WERI-Rb-1 (cell line): Measurements from ENCODE around the gene LIN7B.
"Not testable (repeated sequence)": the region's sequence is repeated elsewhere in the genome, so short reads cannot be mapped to it uniquely, and the experiment has no call there.

ENCODE experiments used
- DNase-seq: peaks from one replicate; pipeline ENCODE4 v3.0.0-alpha.2; 2020
- H3K27ac ChIP-seq: fragments of 250-450 bp; sonication (Bioruptor Pico); 2 replicates; pipeline ENCODE4 v1.5.1; 2020; ENCODE audit warnings: mild to moderate bottlenecking, moderate library complexity
- H3K27me3 ChIP-seq: fragments of 250-450 bp; sonication (Bioruptor Pico); 2 replicates; pipeline ENCODE4 v1.5.1; 2021; ENCODE audit warnings: mild to moderate bottlenecking, low read depth, moderate library complexity; ENCODE audit not compliant: insufficient read depth, severe bottlenecking
- H3K36me3 ChIP-seq: fragments of 250-450 bp; sonication (Bioruptor Pico); 2 replicates; pipeline ENCODE4 v1.5.1; 2020; ENCODE audit warnings: mild to moderate bottlenecking, moderate library complexity
- H3K4me3 ChIP-seq: 2 replicates; pipeline ENCODE4 v1.5.1; 2011; ENCODE audit warnings: low read depth, mild to moderate bottlenecking, control low read depth, low read length
- H3K9me3 ChIP-seq: fragments of 250-450 bp; sonication (Bioruptor Pico); 2 replicates; pipeline ENCODE4 v1.5.1; 2021; ENCODE audit warnings: mild to moderate bottlenecking, moderate library complexity; ENCODE audit not compliant: severe bottlenecking
- TF ChIP-seq, protein P1 (sequence below): IDR thresholded peaks from 2 replicates; pipeline ENCODE4 v1.5.1; 2011; ENCODE audit warnings: low read depth, mild to moderate bottlenecking, control low read depth, inconsistent platforms, low read length

Gene LIN7B

DNA sequence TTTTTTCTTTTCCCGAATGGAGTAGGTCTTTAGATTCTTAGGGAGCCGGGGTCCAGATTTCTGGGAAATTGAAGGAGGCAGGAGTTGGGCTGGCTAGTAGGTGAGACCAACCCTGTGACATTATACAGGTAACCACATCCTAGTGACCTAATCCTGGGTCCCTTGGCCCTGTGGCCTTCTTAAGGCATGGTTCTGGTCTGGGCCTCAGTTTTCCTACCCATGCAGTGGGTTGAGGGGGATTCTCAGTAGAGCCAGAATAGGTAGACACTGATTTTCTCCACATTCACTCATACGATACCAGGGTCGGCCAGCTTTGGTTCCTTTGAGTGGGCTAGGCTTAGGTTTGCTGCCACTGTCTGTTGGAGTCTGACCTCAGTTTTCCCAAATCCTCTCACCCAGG, 12.4 kb downstream of the LIN7B start:
- H3K9me3 ChIP-seq = no peaks in the 10 kb centered on the region
- H3K4me3 ChIP-seq = no peak overlapping the region
- H3K27ac ChIP-seq = no peak overlapping the region
- TF ChIP-seq, protein P1, sequence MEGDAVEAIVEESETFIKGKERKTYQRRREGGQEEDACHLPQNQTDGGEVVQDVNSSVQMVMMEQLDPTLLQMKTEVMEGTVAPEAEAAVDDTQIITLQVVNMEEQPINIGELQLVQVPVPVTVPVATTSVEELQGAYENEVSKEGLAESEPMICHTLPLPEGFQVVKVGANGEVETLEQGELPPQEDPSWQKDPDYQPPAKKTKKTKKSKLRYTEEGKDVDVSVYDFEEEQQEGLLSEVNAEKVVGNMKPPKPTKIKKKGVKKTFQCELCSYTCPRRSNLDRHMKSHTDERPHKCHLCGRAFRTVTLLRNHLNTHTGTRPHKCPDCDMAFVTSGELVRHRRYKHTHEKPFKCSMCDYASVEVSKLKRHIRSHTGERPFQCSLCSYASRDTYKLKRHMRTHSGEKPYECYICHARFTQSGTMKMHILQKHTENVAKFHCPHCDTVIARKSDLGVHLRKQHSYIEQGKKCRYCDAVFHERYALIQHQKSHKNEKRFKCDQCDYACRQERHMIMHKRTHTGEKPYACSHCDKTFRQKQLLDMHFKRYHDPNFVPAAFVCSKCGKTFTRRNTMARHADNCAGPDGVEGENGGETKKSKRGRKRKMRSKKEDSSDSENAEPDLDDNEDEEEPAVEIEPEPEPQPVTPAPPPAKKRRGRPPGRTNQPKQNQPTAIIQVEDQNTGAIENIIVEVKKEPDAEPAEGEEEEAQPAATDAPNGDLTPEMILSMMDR = no peak
- H3K36me3 ChIP-seq = peaks cover 12% of the 10 kb centered on the region
- H3K27me3 ChIP-seq = no peaks in the 10 kb centered on the region
- no peak for DNase-seq

DNA sequence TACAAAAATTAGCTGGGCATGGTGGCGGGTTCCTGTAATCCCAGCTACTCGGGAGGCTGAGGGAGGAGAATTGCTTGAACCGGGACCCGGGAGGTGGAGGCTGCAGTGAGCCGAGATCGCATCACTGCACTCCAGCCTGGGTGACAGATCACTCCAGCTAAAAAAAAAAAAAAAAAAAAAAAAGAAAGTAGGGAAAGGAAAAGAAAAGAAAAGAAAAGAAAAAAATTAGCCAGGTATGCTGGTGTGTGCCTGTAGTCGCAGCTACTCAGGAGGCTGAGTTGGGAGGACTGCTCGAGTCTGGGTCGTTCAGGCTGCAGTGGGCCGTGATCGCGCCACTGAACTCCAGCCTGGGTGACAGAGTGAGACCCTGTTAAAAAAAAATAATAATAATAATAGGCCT, 13.1 kb downstream of the LIN7B start:
- not testable (repeated sequence) for H3K9me3 ChIP-seq, H3K27me3 ChIP-seq, DNase-seq, H3K4me3 ChIP-seq, H3K27ac ChIP-seq
- peaks cover 12% of the 10 kb centered on the region for H3K36me3 ChIP-seq

DNA sequence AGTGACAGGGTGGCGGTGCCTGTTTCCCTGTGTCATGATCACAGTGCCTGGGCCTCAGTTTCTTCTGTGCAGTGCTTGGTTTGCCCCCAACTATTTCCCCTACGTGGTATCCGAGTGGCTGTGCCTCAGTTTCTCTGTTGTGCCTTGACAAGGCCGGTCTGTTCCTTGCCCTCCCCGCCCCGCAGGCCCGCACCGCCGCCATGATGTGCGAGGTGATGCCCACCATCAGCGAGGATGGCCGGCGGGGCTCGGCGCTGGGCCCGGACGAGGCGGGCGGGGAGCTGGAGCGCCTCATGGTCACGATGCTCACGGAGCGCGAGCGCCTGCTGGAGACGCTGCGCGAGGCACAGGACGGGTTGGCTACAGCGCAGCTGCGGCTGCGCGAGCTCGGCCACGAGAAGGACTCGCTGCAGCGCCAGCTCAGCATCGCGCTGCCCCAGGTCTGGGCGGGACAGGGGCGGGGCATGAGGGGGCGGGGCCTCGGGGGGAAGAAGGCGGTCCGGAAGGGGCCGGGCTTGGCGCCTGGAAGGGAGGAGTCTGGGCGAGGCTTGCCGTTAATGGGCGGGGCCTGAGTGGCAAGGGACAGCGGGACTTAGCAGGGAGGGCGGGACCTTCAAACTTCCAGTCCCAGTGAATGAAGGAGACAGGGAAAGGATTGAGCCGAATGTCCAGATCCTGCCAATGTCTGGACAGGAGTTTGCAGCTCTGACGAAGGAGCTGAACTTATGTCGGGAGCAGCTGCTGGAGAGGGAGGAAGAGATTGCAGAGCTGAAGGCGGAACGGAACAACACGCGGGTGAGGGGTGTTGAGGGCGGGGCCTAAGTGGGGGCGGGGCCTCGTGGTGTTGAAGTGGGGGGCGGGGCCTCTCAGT, 13.7 kb downstream of the LIN7B start:
- TF ChIP-seq, protein P1 = 0 out of 2 replicates have a peak, but pooled peaks have one; percentile 9
- H3K36me3 ChIP-seq = peaks cover 18% of the 10 kb centered on the region
- DNase-seq = peak; percentile 96
- no peaks in the 10 kb centered on the region for H3K9me3 ChIP-seq
- H3K27me3 ChIP-seq = no peaks in the 10 kb centered on the region
- peak overlapping the region; percentile 40 for H3K4me3 ChIP-seq
- peak overlapping the region; percentile 77 for H3K27ac ChIP-seq

DNA sequence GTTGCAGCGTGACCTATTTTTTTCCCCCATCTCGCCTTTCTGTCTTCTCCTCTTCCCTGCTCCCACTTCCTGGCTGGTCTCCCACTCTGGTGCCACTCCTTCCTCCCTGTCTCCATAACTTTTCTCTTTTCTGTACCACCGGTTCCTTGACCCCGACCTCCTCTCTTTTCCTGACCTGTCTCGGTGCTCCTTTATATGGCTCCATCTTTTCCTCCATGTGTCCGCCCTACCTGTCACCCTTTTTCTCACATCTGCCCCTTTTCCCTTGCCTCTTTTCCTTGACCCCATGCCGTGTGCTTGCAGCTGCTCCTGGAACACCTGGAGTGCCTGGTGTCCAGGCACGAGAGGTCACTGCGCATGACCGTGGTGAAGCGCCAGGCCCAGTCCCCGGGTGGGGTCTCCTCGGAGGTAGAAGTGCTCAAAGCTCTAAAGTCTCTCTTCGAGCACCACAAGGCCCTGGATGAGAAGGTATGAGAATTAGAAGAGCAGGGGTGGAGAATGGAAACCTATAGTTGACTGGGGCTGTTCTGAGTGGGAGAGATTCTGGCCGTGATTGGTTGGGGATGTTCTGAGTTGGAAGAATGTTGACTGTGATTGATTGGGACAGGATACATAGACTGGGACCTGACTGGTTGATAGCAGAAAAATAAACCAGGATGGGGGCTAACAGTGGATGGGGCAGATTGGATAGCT, 14.5 kb downstream of the LIN7B start:
- peak overlapping the region; percentile 46; the same call in 1 of the 2 replicates for H3K27ac ChIP-seq
- no peak overlapping the region for H3K4me3 ChIP-seq

DNA sequence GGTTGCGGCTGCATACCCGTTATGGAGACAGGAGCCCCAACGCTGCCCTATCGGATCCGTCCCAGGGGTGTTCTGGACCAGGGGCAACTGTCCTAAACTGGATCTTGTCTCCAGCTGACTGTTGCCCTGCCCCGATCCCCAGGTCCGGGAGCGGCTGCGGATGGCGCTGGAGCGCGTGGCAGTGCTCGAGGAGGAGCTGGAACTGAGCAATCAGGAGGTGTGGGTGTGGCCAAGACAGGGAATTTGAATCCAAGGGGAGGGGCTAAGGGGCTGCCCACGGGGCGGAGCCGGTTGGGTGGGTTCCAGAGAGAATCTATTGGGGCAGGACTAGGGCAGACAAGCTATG, 15.0 kb downstream of the LIN7B start:
- TF ChIP-seq, protein P1 = no peak
- H3K27ac ChIP-seq = no peak overlapping the region

More for the DNA sequence above, 14.5 kb downstream of the LIN7B start:
- Histone ChIP-seq H3K9me3 (no peaks in the 10 kb centered on the region), H3K27me3 (no peaks in the 10 kb centered on the region), H3K36me3 (peaks cover 21% of the 10 kb centered on the region)
- TF ChIP-seq, protein P1 = no peak
- DNase-seq = no peak

DNA sequence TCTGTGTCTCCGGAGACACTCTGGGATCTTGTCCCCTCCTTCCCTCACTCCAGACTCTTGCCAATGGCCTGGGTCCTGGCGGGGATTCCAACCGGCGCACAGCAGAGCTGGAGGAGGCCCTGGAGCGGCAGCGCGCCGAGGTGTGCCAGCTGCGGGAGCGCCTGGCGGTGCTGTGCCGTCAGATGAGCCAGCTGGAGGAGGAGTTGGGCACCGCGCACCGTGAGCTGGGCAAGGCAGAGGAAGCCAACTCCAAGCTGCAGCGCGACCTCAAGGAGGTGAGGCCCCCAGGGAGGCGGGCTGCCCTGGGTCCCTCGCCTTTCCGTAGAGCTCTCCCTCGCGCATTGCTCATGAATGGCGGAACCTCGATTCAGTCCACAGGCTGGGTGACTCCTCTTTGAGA, 16.2 kb downstream of the LIN7B start:
- no peaks in the 10 kb centered on the region for H3K27me3 ChIP-seq
- TF ChIP-seq, protein P1 = no peak
- H3K4me3 ChIP-seq = no peak overlapping the region
- no peak overlapping the region for H3K27ac ChIP-seq
- no peaks in the 10 kb centered on the region for H3K9me3 ChIP-seq
- no peak for DNase-seq
- peaks cover 38% of the 10 kb centered on the region for H3K36me3 ChIP-seq

More for the DNA sequence above, 15.0 kb downstream of the LIN7B start:
- peaks cover 26% of the 10 kb centered on the region for H3K36me3 ChIP-seq
- H3K9me3 ChIP-seq = no peaks in the 10 kb centered on the region
- no peak for DNase-seq
- H3K4me3 ChIP-seq = no peak overlapping the region
- H3K27me3 ChIP-seq = no peaks in the 10 kb centered on the region
